DMS114 treated with DMSO at 0.1 percent for 48 hours (cell line): ENCODE data around the gene CCDC148.
"Not testable (repeated sequence)": the region's sequence is repeated elsewhere in the genome, so short reads cannot be mapped to it uniquely, and the experiment has no call there.

Experiments used
- DNase-seq: peaks from one replicate; lab custom pipeline; 2025; ENCODE audit not compliant: unreplicated experiment; lab: John Stamatoyannopoulos, UW

CCDC148 gene

GRCh38 chr2:158366342-158366741 is 90.2 kb downstream of the CCDC148 start:
- no peak for DNase-seq

- no peak for DNase-seq
These were observed 96.7 kb downstream of the CCDC148 start for GRCh38 chr2:158359846-158360245.

DNA sequence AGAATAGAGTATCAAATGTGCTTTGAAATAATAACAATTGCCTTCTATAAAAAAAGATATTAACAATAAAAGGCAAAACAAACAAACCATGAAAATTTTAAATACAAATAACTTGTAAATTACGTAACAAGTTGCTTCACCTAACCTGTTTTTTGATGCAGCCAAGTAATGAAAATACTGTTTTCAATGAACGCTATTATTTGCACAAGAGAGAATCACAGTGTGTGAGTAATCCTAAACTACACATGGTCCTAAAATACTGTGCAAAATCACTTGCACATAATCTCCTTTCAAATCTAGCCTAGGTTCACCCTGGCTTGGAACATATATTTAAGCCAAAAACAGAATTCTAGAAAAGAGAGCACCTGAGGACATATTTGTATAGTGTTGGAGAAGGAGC is 98.9 kb downstream of the CCDC148 start:
- no peak for DNase-seq

DNA sequence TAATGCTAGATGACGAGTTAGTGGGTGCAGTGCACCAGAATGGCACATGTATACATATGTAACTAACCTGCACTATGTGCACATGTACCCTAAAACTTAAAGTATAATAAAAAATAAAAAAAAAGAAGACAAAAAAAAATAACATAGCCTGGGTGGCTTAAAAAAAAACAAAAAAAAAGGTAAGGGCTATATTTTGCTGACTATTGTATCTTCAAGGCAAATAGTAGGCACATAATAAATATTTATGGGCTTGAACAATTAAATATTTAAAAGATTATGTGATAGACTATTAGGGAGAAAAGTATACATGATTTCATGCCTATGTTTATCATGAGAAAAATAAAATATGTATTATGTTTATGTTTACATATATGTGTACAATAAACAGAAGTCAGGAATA is 99.4 kb downstream of the CCDC148 start:
- no peak for DNase-seq

DNA sequence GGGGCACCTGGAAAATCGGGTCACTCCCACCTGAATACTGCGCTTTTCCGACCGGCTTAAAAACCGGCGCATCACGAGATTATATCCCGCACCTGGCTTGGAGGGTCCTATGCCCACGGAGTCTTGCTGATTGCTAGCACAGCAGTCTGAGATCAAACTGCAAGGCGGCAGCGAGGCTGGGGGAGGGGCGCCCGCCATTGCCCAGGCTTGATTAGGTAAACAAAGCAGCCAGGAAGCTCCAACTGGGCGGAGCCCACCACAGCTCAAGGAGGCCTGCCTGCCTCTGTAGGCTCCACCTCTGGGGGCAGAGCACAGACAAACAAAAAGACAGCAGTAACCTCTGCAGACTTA is 105.1 kb downstream of the CCDC148 start:
- not testable (repeated sequence) for DNase-seq

DNA sequence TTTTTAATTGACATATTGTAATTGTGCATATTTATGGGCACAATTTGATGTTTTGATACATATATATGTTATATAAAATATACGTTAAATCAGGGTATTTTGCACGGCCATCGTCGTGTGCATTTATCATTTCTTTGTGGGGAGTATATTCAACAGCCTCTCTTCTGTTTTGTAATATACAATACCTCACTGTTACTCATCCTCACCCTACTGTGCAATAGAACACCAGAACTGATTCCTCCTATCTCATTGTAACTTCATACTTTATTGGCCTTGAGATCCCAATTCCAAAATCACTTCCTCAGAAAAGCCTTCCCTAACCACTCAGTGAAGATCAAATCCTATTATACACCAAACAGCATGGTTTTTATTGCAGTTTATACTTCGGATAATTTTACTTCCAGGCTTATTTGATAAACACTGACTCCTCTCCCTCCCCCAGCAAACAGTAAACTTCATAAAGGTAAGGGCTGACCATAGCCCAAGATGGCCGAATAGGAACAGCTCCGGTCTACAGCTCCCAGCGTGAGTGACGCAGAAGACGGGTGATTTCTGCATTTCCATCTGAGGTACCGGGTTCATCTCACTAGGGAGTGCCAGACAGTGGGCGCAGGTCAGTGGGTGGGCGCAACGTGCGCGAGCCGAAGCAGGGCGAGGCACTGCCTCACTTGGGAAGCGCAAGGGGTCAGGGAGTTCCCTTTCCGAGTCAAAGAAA is 105.6 kb downstream of the CCDC148 start:
- DNase-seq = not testable (repeated sequence)

GRCh38 chr2:158346032-158346431 is 110.5 kb downstream of the CCDC148 start:
- no peak for DNase-seq

DNA sequence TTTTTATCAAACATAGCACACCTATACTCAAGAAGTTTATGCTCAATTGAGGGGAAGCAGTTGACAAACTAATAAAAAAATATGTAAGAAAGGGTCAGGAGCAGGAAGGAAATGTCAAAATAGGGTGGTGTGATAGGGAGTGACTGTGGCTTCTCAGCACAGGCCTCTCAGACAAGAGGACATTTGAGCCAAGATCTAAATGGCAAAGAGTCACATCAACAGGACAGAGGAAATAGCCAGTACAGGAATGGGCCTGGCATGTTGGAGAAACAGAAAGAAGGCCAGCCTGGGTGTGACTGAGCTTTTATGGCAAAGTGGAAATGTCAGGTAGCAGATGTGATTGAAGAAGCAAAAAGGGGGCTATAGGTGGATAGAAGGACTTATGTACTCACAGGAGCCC is 117.0 kb downstream of the CCDC148 start:
- DNase-seq = no peak

- DNase-seq = no peak
These were observed 119.5 kb downstream of the CCDC148 start for GRCh38 chr2:158337018-158337417.

DNA sequence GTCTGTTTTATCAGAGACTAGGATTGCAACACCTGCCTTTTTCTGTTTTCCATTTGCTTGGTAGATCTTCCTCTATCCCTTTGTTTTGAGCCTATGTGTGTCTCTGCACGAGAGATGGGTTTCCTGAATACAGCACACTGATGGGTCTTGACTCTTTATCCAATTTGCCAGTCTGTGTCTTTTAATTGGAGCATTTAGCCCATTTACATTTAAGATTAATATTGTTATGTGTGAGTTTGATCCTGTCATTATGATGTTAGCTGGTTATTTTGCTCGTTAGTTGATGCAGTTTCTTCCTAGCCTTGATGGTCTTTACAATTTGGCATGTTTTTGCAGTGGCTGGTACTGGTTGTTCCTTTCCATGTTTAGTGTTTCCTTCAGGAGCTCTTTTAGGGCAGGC is 124.8 kb downstream of the CCDC148 start:
- not testable (repeated sequence) for DNase-seq

- DNase-seq = no peak
These were observed 130.7 kb downstream of the CCDC148 start for GRCh38 chr2:158325782-158326340.

DNA sequence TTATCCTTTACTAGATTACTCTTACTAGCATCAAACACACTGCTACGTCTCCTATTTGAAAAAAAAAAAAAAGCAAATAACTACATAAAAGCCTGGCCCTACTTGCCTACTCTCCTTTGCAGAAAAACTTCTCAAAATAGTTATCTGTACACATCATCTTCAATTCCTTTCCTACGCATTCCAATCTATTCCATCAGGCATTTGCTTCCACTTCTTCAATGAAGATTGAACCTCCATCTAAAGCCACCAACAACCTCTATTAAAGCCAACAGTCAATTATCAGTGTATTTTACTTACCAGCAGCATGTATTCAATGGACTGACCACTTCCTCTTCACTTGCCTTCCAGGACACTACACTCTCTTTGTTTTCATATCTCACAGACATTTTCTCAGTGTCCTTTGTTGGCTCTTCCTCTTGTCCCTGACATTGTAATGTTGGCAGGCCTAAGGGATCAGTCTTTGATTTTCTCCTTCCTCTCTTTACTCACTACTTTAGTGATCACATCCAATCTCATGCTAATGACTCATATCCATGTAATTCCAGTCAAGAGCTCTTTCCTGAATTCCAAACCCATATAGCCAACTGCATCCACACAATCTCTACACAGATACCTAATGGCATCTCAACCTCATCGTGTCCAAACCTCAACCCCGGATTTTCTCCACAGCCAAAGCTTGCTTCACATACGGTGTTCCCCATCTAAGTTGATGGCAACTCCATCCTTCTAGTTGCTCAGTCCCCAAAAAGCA is 131.3 kb downstream of the CCDC148 start:
- DNase-seq = no peak

- DNase-seq = no peak
These were observed 133.2 kb downstream of the CCDC148 start for GRCh38 chr2:158323381-158323780.

DNA sequence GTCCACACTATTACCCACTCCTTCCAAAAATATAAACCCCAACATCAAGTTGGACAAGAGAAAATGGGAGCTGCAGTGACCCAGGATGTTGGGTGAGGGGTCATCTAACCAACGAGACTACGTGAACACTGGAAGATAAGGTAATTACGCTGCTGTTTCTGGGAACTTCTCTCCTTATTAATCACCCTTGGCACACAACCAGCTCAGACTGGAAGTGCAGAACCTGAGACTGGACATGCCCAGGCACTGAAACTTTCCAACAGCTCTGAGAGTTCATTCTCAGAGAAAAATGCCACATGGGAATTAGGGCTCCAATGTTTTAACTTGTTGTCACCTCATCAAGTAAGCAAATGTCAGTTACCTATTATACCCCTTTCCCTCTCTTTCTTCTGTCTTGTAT is 135.3 kb downstream of the CCDC148 start:
- no peak for DNase-seq

GRCh38 chr2:158319269-158319668 is 137.3 kb downstream of the CCDC148 start:
- DNase-seq = no peak

GRCh38 chr2:158317642-158318041 is 138.9 kb downstream of the CCDC148 start:
- no peak for DNase-seq

DNA sequence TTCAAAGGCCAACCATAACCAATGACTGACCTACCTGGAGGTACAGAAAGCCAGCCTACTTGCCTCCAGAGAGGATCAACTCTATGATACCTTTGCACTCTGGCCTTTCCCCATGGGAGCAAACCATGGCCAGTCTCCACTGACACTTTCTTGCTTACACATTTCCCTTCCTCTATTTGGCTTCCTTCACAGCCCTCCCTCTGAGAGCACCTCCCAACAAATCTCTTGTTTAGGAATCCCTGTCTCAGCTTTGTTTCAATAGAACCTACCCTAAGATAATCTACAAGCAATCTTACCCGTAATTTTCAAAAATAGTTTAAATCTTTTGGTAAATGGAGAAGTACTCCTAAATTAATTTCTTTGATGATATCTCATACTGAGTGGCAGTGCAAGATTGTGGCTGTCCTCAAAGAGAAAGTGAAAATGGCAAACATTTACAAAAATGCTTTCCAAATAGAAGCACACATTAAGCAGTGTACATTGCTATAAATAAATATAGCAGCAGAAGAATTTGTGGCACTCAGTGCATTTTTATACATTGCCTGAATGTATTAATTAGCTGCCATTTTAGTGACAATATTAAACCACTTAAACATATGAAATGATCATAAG is 140.6 kb downstream of the CCDC148 start:
- DNase-seq = no peak

- DNase-seq = no peak
These were observed 141.6 kb downstream of the CCDC148 start for GRCh38 chr2:158315000-158315399.

- no peak for DNase-seq
These were observed 142.8 kb downstream of the CCDC148 start for GRCh38 chr2:158313734-158314133.

- DNase-seq = no peak
These were observed 143.6 kb downstream of the CCDC148 start for GRCh38 chr2:158312981-158313380.

- not testable (repeated sequence) for DNase-seq
These were observed 146.1 kb downstream of the CCDC148 start for GRCh38 chr2:158310407-158310806.

GRCh38 chr2:158305501-158305900 is 151.1 kb downstream of the CCDC148 start:
- no peak for DNase-seq
